HG03442 (cell line): ENCODE measurements around the gene ARHGEF11.
"Not testable (repeated sequence)": the region's sequence is repeated elsewhere in the genome, so short reads cannot be mapped to it uniquely, and the experiment has no call there.

Source experiments
- ATAC-seq: cut with Tn5 transposase; IDR thresholded peaks from one replicate; pipeline ENCODE4 v1.9.1; 2021; ENCODE audit warnings: mild to moderate bottlenecking, moderate library complexity; ENCODE audit not compliant: unreplicated experiment

Gene ARHGEF11, protein sequence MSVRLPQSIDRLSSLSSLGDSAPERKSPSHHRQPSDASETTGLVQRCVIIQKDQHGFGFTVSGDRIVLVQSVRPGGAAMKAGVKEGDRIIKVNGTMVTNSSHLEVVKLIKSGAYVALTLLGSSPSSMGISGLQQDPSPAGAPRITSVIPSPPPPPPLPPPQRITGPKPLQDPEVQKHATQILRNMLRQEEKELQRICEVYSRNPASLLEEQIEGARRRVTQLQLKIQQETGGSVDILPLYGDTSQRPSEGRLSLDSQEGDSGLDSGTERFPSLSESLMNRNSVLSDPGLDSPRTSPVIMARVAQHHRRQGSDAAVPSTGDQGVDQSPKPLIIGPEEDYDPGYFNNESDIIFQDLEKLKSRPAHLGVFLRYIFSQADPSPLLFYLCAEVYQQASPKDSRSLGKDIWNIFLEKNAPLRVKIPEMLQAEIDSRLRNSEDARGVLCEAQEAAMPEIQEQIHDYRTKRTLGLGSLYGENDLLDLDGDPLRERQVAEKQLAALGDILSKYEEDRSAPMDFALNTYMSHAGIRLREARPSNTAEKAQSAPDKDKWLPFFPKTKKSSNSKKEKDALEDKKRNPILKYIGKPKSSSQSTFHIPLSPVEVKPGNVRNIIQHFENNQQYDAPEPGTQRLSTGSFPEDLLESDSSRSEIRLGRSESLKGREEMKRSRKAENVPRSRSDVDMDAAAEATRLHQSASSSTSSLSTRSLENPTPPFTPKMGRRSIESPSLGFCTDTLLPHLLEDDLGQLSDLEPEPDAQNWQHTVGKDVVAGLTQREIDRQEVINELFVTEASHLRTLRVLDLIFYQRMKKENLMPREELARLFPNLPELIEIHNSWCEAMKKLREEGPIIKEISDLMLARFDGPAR (N-terminal part only)

DNA sequence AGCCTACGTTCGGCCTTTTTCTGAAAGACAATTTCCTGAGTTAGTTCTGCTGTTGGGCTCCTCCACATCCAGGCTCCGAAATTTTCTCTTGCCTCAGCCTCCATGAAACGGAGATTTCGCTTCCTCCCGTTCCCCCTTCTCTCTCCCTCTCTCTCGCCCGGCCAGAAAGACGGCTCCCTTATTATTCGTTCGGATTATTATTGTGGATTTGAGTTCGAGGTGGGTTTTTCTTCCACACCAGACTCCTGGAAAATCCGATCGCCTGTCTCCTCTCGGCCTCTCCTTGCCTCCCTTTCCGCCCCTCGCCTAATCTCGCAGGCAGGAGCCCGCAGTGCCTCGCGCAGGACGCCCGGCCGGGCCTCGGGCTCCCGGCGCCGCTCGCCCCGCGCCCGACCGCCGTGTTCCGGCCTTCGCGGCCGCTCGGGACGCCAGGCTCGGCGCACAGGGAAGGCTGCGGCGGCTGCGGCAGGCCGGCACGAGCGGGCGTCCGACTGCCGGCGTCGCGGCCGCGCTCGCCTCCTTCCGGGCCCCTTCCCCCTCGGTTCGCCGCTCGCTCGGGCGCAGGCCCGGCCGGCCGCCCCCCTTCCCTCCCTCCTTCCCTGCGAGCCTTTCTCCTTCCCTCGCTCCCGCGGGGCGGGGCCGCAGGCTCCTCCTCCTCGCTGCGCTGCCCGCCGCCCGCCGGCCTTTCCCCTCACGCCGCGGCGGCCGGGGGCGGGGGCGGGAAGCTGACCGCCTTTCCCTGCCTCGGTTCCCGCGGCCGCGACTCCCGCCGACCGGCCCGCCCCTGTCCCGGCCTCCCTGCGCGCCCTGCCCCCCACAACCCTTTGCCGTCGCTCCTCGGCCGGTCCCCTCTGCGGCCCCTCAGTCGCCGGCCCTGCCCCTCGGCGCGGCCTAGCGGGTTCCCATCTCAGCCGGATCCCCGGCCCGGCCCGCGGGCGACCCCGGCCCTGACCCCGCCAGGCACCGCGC, at the start of gene ARHGEF11:
TSS of gene ARHGEF11 (minus strand) at position 493 of the 969 bp plus-strand sequence. CDS start 1,412 bp downstream, outside the sequence.
- peak; percentile 77 for ATAC-seq

DNA sequence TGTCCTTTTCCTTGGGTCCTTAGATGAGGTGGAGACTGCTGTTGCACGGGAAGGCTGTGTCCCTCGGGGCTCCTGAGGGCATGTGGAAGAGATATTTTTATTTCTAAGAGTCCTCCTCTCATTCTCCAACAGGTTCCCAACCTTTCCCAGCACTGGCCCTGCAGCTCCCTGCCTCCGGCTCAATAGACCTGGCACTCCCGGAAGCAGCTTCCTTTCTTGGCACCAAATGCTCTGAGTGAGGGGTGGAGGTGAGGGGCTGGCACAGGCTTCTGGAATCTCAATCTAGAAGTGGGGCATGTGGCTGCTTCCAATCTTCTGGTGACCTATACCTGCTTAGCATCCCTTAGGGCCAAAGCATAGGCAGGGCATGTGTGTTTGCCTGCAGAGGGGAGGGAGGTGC, 49.5 kb upstream of the ARHGEF11 start:
- ATAC-seq, result no peak

DNA sequence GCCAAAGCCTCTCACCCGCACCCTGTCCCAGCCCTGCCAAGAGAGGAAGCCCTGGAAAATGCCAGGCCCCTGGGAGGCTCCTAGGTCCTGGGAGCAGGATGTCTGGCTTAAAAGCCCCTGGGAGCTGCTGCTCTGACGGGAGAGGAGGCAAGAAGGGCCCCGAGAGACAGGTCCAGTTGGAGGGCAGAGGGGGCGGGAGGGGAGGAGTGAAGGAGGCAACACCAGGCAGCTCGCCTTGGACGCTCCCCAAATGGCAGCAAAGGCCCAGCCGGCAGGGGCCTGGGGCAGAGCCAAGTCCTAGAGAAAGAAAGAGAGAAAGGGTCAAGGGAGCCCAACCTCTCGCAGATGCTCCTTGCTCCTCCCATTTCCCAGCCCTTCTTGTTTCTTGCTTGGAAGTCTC, 47.3 kb upstream of the ARHGEF11 start:
- ATAC-seq, result no peak

DNA sequence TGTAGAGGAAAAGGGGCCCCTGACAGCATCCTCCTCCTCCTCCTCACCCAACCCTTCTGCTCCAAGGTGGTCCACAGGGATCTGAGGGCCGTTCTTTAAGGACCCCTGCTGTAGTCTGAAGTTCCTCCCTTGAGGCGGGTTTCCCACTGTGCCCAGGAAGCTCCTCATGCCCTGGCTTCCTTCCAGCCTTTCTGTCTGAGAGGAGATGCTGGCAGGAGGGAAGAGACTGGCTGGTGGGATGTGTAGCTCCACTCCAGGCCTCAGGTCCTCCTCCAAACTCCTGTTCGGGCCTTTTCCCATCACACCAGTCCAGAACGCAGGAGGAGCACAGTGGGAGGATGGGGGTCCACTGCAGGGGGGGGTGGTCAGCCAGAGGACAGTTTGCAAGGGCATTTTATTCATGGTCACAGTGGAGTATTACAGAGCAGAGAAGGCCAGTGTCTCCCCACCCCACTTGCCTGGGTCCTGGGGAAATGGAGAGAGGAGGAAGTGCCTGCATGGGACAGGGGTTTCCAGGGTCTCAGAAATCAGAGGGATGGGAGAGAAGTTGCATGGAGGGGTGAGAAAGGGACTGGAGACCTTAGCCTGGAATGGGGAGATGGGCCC, 46.2 kb upstream of the ARHGEF11 start:
- no peak for ATAC-seq

DNA sequence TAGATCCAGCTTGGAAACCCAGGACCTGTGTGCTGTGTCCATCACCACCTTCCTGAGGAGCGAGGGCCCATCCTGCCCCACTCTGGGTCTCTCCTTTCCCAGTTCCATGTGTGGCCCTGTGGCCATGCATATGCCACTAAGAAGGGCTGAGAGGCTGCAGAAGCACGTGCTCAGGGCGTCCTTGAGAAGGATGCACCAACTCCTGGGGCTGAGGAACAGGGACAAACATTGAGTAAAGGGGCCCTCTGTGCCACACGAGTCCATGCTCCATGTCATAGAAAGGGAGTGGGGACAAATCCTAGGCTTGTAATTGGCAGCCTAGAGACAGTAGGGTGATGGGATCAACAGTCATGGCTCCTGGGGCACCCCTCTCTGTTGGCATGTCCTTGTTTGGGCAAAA, 45.6 kb upstream of the ARHGEF11 start:
- ATAC-seq, result no peak

DNA sequence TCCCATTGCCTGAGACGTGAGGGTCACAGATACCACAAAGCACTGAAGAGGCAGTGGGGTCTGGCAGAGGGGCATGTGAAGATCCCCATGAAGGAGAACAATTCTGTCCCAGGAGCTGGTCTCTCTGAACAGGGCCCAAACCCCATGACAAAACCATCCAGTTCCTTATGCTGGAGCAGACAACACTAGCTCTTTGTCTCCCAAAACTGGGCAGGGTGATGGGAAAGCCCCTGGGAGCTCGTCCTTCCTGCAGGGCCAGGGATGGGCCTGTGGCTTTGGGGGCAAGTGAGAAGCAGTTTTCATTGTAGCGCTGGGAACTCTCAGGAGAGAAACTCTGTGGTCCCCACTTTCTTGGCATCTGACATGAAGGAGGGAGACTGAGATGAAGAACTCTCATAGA, 45.2 kb upstream of the ARHGEF11 start:
- no peak for ATAC-seq

DNA sequence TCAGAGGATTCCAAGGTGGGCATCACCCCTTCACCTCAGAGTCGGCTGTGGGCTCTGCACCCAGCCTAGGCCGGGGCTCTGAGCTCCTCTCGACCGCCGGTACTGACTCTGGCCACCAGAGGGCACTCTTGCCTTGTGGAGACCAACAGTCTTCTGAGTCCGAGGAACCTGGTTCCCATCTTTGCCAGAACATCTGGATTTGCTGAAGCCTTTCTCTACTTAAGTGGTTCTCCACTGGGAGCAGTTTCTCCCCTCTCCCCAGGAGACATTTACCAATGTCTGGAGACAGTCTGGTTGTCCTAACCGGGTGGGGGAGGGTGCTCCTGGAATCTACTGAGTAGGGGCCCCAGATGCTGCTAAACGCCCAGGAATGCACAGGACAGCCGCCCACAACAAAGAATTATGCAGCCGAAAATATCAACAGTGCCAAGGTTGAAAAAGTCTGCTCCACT, 44.7 kb upstream of the ARHGEF11 start:
- peak; percentile 47 for ATAC-seq

DNA sequence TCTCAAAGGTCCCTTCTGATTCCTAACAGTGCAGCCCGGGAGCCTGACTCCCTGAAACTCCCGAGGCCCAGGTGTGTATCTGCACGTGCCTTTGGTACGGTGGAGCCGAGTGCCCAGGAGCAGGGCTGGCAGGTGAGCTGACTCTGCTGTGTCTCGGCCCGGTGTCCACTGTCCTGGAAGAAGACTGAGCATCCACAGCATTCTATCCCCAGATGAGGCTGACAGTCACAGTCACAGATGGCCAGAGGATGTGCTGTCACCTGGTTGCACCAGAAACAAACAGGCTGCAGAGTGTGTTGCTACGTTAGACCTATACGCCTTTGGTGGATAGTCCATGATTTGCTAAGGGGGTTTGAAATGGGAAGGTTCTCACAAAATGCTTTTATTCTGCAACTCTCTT, 44.2 kb upstream of the ARHGEF11 start:
- ATAC-seq, result no peak

DNA sequence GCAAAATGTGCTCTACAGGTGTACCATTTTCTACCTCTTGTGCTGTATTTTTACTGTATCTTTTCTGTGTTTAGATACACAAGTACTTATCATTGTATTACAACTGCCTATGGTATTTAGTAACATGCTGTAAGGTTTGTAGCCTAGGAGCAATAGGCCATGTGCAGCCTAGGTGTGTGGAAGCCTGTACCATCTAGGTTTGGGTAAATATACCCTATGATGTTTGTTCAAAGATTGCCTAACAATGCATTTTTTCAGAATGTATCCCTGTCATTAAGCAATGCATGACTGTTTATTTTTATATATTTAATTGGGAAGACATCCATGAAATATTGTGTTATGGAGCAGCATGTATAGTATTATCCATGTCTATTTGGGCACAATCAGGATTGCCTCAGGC, 43.1 kb upstream of the ARHGEF11 start:
- no peak for ATAC-seq

DNA sequence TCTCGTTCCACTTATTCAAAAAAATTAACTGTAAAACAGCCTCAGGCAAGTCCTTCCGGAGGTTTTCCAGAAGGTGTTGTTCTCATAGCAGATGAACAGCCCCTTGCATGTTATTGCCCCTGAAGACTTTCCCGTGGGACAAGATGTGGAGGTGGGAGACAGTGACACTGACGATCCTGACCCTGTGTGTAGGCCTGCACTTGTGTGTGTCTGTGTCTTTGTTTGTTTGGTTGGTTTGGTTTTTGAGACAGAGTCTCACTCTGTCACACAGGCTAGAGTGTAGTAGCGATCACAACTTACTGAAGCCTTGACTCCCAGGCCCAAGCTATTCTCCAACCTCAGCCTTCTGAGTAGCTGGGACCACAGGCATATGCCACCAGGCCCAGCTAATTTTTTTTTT, 41.5 kb upstream of the ARHGEF11 start:
- ATAC-seq, result no peak

DNA sequence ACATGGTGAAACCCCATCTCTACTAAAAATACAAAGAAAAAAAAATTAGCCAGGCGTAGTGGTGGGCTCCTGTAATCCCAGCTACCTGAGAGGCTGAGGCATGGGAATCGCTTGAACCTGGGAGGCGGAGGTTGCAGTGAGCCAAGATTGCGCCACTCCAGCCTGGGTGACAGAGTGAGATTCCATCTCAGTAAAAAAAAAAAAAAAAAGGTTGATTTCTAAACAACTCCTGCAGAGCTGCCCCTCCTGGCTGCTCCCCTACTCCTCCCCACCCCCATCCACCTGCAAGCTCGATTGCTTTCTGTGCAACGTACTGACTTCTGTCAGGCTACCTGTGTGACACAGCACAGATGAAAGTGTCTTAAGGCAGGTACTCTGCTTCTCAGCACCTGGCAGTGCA, 40.8 kb upstream of the ARHGEF11 start:
- no peak for ATAC-seq

DNA sequence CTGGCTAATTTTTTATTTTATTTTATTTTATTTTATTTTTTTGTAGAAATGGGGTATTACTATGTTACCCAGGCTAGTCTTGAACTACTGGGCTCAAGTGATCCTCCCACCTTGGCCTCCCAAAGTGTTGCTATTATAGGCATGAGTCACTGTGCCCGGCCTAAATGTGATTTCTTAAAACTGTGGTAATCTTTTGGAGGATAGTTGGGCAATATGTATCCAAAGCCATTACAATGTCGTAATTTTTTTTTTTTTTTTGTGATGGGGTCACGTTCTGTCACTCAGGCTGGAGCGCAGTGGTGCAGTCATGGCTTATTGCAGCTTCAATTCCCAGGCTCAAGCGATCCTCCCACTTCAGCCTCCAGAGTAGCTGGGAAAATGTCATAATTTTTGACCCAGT, 39.9 kb upstream of the ARHGEF11 start:
- no peak for ATAC-seq

DNA sequence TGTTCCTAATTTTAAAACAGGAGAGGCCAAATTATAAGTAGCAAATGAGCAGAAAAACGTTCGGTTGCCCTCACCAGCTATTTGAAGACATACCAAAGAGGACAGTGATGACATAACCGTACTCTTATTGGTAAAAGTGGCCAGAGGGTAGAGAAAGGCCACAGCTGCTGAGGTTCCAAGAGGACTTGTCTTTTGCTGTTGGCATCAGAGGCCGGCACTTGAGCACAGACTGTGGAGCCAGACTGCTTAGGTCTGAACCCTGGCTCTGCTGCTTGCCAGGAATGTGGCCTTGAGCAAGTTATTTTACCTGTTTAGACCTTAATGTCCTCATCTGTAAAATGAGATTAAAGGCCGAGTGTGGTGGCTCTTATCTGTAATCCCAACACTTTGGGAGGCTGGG, 39.2 kb upstream of the ARHGEF11 start:
- ATAC-seq, result no peak

DNA sequence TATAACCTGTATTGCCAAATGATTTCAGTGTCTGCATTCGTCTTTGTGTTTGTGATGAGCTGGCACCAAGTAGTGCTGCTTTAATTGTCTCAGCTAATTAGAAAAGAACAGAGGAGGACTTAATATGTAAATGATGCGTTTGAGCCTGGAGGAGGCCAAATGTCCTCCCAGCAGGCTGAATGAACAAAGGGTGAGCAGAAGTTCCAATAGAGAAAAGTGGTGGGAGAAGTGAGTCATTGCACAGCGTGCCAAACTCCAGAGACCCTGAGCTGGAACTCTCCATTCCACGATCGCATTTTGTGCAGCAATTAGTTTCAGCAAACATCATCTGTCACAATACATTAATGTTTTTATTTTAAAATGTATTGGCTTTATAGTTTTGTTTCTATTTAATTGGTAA, 36.2 kb upstream of the ARHGEF11 start:
- ATAC-seq, result no peak

DNA sequence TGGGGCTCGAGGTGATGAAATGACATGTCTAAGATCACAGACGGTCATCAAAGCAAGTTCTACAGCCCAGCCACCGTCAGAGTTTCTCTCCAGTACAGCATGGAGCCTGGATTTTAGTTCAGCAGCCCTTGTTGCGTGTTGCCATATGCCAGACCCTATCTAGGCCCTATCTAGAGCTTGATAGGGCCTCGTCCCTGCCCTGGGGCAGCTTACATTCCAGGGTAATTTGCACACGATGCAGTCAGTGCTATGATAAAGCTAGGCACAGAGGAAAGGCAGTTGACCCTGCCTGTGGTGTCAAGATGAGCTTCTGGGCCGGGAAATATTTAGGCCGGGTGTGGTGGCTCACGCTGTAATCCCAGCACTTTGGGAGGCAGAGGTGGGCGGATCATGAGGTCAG, 35.2 kb upstream of the ARHGEF11 start:
- no peak for ATAC-seq

DNA sequence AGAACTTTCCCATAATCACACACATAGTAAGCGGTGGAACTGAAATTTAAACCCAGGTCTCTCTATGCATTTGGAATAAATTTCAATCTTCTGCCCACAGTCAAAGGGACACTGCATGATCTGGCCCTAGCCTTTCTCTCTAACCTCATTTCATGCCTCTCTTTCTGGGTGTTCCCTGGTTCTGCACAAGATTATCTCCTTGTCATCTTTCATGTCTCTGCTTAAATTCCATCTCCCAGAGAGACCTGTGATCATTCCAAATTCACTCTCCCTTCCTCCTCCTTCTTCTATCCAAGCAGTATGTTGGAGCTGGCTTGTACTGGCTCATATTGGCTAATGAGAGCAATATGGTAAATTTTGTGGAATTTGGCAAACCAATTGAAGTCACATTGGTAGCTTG, 31.9 kb upstream of the ARHGEF11 start:
- no peak for ATAC-seq

DNA sequence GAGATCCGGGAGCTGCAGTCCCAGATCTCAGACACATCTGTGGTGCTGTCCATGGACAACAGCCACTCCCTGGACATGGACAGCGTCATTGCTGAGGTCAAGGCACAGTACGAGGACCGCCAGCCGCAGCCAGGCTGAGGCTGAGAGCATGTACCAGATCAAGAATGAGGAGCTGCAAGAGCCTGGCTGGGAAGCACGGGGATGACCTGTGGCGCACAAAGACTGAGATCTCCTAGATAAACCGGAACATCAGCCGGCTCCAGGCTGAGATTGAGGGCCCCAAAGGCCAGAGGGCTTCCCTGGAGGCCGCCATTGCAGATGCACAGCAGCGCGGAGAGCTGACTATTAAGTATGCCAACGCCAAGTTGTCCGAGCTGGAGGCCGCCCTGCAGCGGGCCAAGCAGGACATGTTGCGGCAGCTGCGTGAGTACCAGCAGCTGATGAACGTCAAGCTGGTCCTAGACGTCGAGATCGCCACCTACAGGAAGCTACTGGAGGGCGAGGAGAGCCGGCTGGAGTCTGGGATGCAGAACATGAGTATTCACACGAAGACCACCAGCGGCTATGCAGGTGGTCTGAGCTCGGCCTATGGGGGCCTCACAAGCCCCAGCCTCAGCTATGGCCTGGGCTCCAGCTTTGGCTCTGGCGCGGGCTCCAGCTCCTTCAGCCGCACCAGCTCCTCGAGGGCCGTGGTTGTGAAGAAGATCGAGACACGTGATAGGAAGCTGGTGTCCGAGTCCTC, 28.6 kb upstream of the ARHGEF11 start:
- ATAC-seq, result no peak

DNA sequence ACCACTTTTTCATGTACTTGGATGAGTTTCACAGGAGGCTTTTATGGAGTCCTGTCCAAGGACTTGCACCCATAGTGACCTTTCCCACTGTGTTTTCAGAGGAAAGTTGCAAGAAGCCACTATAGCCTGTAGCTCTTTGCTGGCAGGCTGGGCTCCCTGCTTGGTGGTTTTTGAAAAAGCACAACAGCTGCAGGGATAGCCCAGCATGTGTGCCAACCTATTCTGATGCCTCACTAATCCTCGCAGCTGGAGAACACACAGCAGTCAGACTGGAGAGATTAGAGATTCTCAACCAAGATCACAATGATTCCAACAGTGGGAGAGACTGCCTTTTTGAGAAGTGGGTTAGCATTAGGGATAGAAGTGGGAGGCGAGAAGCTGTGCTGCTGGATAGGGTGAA, 24.1 kb upstream of the ARHGEF11 start:
- no peak for ATAC-seq

DNA sequence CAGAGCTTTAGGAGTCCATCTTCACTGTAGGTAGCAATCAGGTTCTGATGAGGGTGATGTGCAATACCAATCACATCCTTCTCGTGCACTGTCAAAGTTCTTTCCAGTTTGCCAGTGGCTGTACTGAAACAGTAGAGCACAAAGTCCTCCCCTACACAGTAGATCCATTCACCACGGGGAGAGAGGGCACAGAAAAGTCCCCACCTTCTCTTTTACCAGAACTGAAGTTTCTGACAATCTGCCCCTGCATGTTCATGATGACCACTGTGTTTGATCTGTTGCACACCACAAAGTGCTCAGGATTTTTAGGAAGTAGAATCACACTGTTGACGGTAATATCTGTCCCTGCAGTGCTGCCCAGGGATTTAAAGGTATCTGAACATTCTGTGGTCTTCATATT, 13.7 kb upstream of the ARHGEF11 start:
- not testable (repeated sequence) for ATAC-seq

DNA sequence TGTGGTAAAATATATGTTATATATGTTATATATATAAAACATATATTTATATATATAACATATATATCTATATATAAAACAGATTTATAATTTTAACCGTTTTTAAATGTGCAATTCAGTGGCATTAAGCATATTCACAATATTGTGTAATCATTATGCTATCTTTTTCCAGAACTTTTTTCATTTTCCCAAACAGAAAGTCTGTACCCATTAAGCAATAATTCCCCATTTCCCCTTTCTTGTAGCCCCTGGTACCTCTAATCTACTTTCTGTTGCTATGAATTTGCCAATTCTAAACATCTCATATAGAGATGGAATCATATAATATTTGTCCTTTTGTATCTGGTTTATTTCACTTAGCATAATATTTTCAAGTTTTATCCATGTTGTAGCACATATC, 10.7 kb upstream of the ARHGEF11 start:
- ATAC-seq, result no peak
